ENCODE data around the gene NIPAL3. TPM values are rescaled to one million over a fixed set of nuclear protein-coding genes. Genes with fewer than 3 reads are reported as not detected.

Gene NIPAL3
- total RNA-seq, 4 donors from 2014 or later, result 25.0 to 36.5 (median 31.3) TPM

DNA sequence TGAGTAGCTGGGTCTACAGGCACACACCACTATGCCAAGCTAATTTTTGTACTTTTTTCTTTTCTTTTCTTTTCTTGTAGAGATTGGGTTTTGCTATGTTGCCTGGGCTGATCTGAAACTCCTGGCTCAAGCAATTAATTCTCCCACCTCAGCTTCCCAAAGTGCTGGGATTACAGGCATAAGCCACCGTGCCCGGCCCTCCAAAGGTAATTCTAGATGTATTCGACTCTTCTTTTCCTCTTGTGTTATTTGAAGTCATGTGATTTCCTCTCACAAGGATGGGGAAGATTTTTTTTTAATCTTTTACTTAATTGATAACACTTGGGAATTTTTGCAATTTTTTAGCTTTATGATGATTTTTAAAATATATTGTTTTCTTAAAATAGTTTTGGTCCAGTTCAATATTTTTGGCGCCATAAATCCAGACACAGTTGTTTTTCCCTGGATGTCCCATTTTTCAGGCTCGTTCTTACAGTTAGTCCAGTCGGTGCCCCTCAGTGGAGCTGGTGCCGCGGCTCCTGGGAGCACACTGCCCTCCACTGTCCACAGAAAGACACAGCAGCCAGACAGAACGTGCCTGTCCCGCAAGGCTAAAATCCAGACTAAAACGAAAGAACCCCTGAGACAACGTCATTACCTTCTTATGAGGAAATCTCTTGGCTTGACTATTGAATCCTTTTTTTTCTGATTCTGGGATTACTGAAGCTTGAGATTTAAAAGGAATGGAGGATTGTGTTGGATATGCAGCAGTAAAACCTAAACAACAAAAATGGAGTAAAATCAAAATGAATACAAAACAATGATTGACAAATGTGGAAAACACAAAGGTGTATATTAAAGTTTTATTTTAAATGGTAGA, 24.4 kb upstream of the NIPAL3 start:
- 5 to 6% methylated on average over 10 to 12 of the region's 12 CpGs for WGBS, 2 donors
- DNase-seq, result no peak
- TF ChIP-seq, protein P1, sequence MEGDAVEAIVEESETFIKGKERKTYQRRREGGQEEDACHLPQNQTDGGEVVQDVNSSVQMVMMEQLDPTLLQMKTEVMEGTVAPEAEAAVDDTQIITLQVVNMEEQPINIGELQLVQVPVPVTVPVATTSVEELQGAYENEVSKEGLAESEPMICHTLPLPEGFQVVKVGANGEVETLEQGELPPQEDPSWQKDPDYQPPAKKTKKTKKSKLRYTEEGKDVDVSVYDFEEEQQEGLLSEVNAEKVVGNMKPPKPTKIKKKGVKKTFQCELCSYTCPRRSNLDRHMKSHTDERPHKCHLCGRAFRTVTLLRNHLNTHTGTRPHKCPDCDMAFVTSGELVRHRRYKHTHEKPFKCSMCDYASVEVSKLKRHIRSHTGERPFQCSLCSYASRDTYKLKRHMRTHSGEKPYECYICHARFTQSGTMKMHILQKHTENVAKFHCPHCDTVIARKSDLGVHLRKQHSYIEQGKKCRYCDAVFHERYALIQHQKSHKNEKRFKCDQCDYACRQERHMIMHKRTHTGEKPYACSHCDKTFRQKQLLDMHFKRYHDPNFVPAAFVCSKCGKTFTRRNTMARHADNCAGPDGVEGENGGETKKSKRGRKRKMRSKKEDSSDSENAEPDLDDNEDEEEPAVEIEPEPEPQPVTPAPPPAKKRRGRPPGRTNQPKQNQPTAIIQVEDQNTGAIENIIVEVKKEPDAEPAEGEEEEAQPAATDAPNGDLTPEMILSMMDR (IDR thresholded peaks at IDR 0.05), result peak; percentile 90 to 99 (median 96)
- no peak for TF ChIP-seq POLR2A (IDR thresholded peaks at IDR 0.05)
- peaks cover 0 to 7% (median 0%) of the 10 kb centered on the region in 3 donors for H3K36me3 ChIP-seq
- H3K4me1 ChIP-seq, result peaks cover 4 to 79% (median 25%) of the 10 kb centered on the region in 3 donors
- peak overlapping the region; percentile 71 to 91 (median 90) for H3K27ac ChIP-seq
- no peaks in the 10 kb centered on the region for H3K9me3 ChIP-seq
- intact Hi-C loops (cut with DNase I), result loop anchor here (2.0 kb wide), 1 partner anchor 188 kb away; no protein-coding TSS in a partner anchor
- H3K27me3 ChIP-seq, result no peaks in the 10 kb centered on the region
- peak overlapping the region in 3 of 4 donors; percentile 16 to 32 (median 21) for H3K4me3 ChIP-seq

- no peak for DNase-seq
- Histone ChIP-seq H3K27me3 (no peaks in the 10 kb centered on the region), H3K9me3 (no peaks in the 10 kb centered on the region), H3K4me1 (peaks cover 0 to 71% (median 20%) of the 10 kb centered on the region in 3 donors), H3K27ac (peak overlapping the region; percentile 71 to 91 (median 90)), H3K4me3 (peak overlapping the region in 3 of 4 donors; percentile 16 to 32 (median 21)), H3K36me3 (peaks cover 0 to 7% (median 0%) of the 10 kb centered on the region in 3 donors)
- 8 to 19% methylated on average over 10 to 11 of the region's 11 CpGs for WGBS, 2 donors
- no peak for TF ChIP-seq POLR2A (IDR thresholded peaks at IDR 0.05)
- TF ChIP-seq, protein P1 (IDR thresholded peaks at IDR 0.05), result peak; percentile 69 to 90 (median 85)
- intact Hi-C loops (cut with DNase I), result loop anchor here (2.0 kb wide), 1 partner anchor 189 kb away; no protein-coding TSS in a partner anchor
These were observed 23.6 kb upstream of the NIPAL3 start for GRCh38 chr1:24391882-24392603.

DNA sequence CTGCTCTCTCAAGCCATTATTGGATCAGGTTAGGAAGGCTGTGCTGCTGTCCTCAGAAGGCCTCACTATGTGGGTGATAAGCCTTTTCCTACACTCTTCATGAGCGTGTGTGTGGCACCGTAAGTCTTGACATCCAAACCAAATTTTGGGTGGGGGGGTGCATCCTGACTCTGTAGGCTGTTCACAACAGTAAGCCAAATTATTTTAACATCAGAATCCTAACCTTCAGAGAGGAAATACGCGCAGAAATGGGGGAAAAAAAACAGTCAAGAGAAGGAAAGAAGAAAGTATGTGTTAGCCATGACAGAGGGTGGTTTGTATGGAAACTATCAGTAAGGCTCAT, 23.0 kb upstream of the NIPAL3 start:
- Histone ChIP-seq H3K9me3 (no peaks in the 10 kb centered on the region), H3K36me3 (peaks cover 0 to 7% (median 0%) of the 10 kb centered on the region in 3 donors), H3K27ac (peak overlapping the region; percentile 71 to 91 (median 90)), H3K4me1 (peaks cover 0 to 65% (median 20%) of the 10 kb centered on the region in 3 donors), H3K27me3 (no peaks in the 10 kb centered on the region), H3K4me3 (no peak overlapping the region)
- 64 to 83% methylated on average over 3 to 4 of the region's 4 CpGs for WGBS, 2 donors
- TF ChIP-seq, protein P1 (IDR thresholded peaks at IDR 0.05), result peak in 1 of 6 experiments; percentile 8
- TF ChIP-seq POLR2A (IDR thresholded peaks at IDR 0.05), result no peak
- intact Hi-C loops (cut with DNase I), result no loop called here
- no peak for DNase-seq

DNA sequence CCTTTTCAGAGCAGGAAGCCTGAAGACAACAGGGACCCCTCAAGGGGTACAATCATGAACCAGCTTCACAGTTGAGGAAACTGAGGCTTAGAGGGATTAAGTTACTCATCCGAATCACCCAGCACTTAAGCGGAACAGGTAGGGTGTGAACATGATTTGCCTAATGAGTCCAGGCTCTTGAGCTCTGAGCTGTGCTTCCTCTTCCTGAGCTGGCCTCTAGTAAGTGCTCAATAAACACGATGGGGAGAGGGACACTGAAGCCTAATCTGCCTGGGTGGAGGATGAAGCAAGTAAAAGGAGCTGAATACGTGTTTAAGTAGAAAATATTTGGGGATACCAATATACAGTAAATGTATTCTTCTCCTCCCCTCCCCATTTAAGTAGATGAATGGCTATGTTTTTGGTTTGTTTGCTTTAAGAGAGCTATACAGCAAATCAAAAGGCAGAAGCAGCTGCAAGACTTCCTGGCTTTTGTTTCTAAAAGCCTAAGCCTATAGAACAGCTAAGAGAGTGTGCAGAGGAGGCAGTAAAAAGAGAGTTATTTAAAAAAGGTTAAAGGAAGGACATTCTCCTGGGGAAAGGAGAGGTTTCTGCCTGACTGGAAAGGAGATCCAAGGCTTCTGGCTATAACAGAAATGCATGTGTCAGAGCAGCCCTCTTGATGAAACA, 22.5 kb upstream of the NIPAL3 start:
- Histone ChIP-seq H3K9me3 (no peaks in the 10 kb centered on the region), H3K4me1 (peaks cover 0 to 60% (median 20%) of the 10 kb centered on the region in 3 donors), H3K4me3 (no peak overlapping the region), H3K36me3 (peaks cover 0 to 4% (median 0%) of the 10 kb centered on the region in 3 donors), H3K27me3 (no peaks in the 10 kb centered on the region), H3K27ac (peak overlapping the region; percentile 71 to 91 (median 90))
- intact Hi-C loops (cut with DNase I), result no loop called here
- no peak for DNase-seq
- TF ChIP-seq, protein P1 (IDR thresholded peaks at IDR 0.05), result no peak
- TF ChIP-seq POLR2A (IDR thresholded peaks at IDR 0.05), result no peak
- WGBS, 2 donors, result 31 to 36% methylated on average over 4 of the region's 4 CpGs
